GM12892 (cell line): ENCODE measurements around the gene KCTD13.

Source experiments
- POLR2A ChIP-seq: IDR thresholded peaks from 2 replicates; pipeline ENCODE4 v1.6.1; 2011; ENCODE audit warnings: low read depth, low read length, control low read depth
- POLR2AphosphoS5 ChIP-seq: IDR thresholded peaks from 2 replicates; pipeline ENCODE4 v1.6.1; 2011; ENCODE audit warnings: low read depth, low read length, control low read depth

GRCh38 chr16:29862383-29862883 lies 63.6 kb downstream of the KCTD13 start:
- TF ChIP-seq POLR2AphosphoS5 (no peak), POLR2A (no peak)
